Left lung (tissue), 10 donors: Measurements from ENCODE around the gene KIAA0753. TPM values are rescaled to one million over a fixed set of nuclear protein-coding genes. Genes with fewer than 3 reads are reported as not detected.

Experiments
- ATAC-seq: fragments of 200-7000 bp; cut with Tn5 transposase; one replicate; pipeline ENCODE4 v1.9.1; 2020; ENCODE audit warnings: moderate library complexity
- DNase-seq, 4 donors: peaks; one replicate each; pipeline ENCODE4 v3.0.0-alpha.2; 2013 to 2020
- H3K27ac ChIP-seq, 2 donors: fragments of 200-600 bp; sonication (generic) in 1 of 2; one replicate each; pipeline versions ENCODE4 v1.5.0 to v1.8.0; 2020 to 2021
- H3K27me3 ChIP-seq, 2 donors: fragments of 200-600 bp; sonication (generic) in 1 of 2; one replicate each; pipeline versions ENCODE4 v1.5.0 to v1.8.0; 2020 to 2021
- H3K36me3 ChIP-seq, 2 donors: fragments of 200-600 bp; sonication (generic) in 1 of 2; one replicate each; pipeline versions ENCODE4 v1.5.0 to v1.8.0; 2020 to 2021
- H3K4me1 ChIP-seq, 2 donors: fragments of 200-600 bp; one replicate each; pipeline ENCODE4 v1.8.0; 2021
- H3K4me3 ChIP-seq, 2 donors: fragments of 200-600 bp; sonication (generic) in 1 of 2; one replicate each; pipeline versions ENCODE4 v1.5.0 to v1.8.0; 2020 to 2021; ENCODE audit warnings: mild to moderate bottlenecking in 1 of 2
- H3K9me3 ChIP-seq, 2 donors: fragments of 200-600 bp; sonication (generic) in 1 of 2; one replicate each; pipeline versions ENCODE4 v1.5.0 to v1.8.0; 2020 to 2021
- intact Hi-C, 2 donors: fragments of 100-400 bp; cut with DNase I; formaldehyde crosslinking; loops; one replicate each; pipeline versions ENCODE4 v1.11.2 to v1.14.2; 2022
- polyA plus RNA-seq, 6 donors: library from polyadenylated mRNA; unstranded; fragments of 120-200 nt; gene quantifications; one replicate each; pipeline ENCODE4 v1.2.1, GENCODE V29; 2013; ENCODE audit not compliant: insufficient read length in 6 of 6
- total RNA-seq, 2 donors: library from RNA; stranded (reverse); fragmentation: NEBNext Ultra II Directional; extraction: Animal tissue kit (Norgen Biotek cat#: 25700); gene quantifications; one replicate each; pipeline ENCODE4 v1.2.1, GENCODE V29; 2021
- TF ChIP-seq, protein P1 (sequence below), 2 donors: fragments of 200-600 bp; sonication (generic) in 1 of 2; IDR thresholded peaks; one replicate each; pipeline versions ENCODE4 v1.5.0 to v1.8.0; 2021; ENCODE audit warnings: antibody characterized with exemption in 2 of 2
- donor health status: DM: no; HTN: yes; CAD: no.
- donor health status: DM: no; HTN: no; CAD: no.

Gene KIAA0753
- total and polyA plus RNA-seq, 8 donors, result 15.8 to 46.7 (median 37.4) TPM

DNA sequence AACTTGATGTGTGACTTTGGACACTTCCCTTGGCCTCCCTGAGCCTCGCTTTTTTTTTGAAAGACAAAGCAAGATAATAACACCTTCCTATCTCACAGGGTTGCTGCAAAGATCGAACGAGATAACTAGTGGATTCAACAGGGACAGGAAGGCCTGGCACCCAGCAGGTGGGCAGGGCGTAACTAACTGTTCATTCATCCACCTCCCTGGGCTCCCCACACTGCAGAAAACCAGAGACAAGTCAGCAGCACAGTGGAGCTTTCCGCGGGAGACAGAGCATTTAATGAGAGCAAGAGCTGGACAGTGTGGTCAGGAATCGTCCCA lies 43.9 kb upstream of the KIAA0753 start:
- Histone ChIP-seq H3K36me3 (no peaks in the 10 kb centered on the region), H3K9me3 (no peaks in the 10 kb centered on the region), H3K27ac (no peak overlapping the region), H3K4me1 (no peaks in the 10 kb centered on the region), H3K4me3 (no peak overlapping the region), H3K27me3 (peaks cover 0 to 31% of the 10 kb centered on the region in 2 donors)
- no peak for DNase-seq
- intact Hi-C loops, result no loop called here
- TF ChIP-seq, protein P1, sequence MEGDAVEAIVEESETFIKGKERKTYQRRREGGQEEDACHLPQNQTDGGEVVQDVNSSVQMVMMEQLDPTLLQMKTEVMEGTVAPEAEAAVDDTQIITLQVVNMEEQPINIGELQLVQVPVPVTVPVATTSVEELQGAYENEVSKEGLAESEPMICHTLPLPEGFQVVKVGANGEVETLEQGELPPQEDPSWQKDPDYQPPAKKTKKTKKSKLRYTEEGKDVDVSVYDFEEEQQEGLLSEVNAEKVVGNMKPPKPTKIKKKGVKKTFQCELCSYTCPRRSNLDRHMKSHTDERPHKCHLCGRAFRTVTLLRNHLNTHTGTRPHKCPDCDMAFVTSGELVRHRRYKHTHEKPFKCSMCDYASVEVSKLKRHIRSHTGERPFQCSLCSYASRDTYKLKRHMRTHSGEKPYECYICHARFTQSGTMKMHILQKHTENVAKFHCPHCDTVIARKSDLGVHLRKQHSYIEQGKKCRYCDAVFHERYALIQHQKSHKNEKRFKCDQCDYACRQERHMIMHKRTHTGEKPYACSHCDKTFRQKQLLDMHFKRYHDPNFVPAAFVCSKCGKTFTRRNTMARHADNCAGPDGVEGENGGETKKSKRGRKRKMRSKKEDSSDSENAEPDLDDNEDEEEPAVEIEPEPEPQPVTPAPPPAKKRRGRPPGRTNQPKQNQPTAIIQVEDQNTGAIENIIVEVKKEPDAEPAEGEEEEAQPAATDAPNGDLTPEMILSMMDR (IDR thresholded peaks at IDR 0.05), result no peak
- ATAC-seq, result no peak

DNA sequence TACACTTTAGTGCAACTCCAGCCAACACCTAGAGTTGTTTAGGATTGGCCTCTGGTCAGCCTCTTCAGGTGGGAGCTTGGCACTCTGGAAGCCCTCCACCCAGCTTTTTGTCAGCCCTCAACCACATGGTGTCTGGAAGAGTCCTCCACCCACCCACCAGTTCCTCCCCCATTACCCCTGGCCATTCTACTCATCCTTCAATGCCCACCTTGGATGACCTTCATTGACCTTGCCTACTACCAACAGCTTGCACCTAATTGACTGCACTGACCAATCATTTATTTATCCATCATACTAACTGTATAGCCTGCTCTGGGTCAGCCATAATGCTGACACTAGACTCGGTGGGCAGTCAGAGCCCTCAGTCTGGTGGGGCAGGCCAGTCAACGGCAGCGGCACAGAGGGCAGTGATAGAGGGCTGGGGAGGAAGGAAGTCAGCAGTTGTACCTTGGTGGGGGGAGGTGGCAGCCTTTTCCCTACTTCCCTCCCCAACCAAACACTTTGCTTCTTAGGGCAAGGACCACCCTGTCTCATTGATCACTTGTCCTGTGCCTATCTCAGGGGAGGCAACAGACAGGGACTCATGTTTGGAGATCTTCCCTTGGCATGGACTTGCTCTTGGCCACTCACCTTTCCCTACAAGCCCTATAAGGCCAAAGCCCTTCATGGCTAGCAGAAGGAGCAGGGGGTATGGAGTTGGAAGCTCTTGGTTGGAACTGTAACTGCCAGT lies 43.4 kb upstream of the KIAA0753 start:
- intact Hi-C loops, result no loop called here
- no peaks in the 10 kb centered on the region for H3K4me1 ChIP-seq
- DNase-seq, result no peak
- ATAC-seq, result no peak
- H3K4me3 ChIP-seq, result no peak overlapping the region
- TF ChIP-seq, protein P1 (IDR thresholded peaks at IDR 0.05), result no peak
- H3K9me3 ChIP-seq, result no peaks in the 10 kb centered on the region
- H3K27me3 ChIP-seq, result peaks cover 0 to 36% of the 10 kb centered on the region in 2 donors
- H3K27ac ChIP-seq, result no peak overlapping the region
- H3K36me3 ChIP-seq, result no peaks in the 10 kb centered on the region

DNA sequence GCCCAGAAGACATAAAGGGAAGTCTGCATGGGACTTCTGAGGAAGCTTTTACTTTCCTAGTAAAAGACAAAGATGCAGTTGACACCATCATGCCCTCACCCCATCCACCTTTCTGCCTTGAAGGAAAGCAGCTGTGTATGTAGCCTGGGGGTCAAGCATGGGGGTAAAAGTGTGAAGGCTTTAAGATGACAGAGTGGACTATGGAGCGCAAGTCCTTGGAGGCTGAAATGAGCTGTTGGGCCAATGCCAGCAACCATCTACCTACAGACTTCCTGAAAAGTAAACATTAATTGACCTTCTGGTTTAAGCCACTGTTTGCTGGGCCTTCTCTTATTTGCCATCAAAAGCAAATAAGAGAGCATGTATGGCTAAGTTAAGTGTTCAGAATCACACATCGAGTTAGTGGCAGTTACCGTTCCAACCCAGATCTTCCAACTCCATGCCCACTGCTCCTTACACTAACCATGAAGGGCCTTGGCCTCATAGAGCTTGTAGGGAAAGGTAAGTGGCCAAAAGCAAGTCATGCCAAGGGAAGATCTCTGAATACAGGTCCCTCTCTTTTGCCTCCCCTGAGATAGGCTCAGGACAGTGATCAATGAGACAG lies 42.7 kb upstream of the KIAA0753 start:
- intact Hi-C loops, result no loop called here
- H3K9me3 ChIP-seq, result no peaks in the 10 kb centered on the region
- ATAC-seq (no peak), DNase-seq (no peak)
- H3K27ac ChIP-seq, result no peak overlapping the region
- H3K4me3 ChIP-seq, result no peak overlapping the region
- no peaks in the 10 kb centered on the region for H3K4me1 ChIP-seq
- peaks cover 0 to 43% of the 10 kb centered on the region in 2 donors for H3K27me3 ChIP-seq
- TF ChIP-seq, protein P1 (IDR thresholded peaks at IDR 0.05), result no peak
- no peaks in the 10 kb centered on the region for H3K36me3 ChIP-seq

DNA sequence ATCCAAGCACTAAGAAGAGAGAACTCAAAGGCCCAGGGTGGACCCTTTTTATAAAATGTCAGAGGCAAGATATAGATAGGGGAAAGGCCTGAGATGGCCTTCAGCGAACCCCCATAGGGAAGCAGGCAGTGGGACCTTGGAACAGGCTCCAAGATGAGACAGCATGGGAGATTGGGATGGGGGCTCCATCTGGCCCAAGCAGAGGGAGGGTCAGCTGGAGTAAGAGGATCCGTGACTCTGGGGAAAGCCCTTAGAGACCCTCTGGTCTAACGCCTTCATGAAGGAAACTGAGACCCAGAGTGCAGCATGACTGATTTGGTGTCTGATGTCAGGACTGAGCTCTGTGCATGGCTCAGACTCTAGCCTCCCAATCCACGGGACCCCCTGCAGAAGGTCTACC lies 41.8 kb upstream of the KIAA0753 start:
- no peak for ATAC-seq
- no peaks in the 10 kb centered on the region for H3K4me1 ChIP-seq
- H3K27ac ChIP-seq, result no peak overlapping the region
- peaks cover 0 to 47% of the 10 kb centered on the region in 2 donors for H3K27me3 ChIP-seq
- TF ChIP-seq, protein P1 (IDR thresholded peaks at IDR 0.05), result no peak
- no peak overlapping the region for H3K4me3 ChIP-seq
- H3K9me3 ChIP-seq, result no peaks in the 10 kb centered on the region
- H3K36me3 ChIP-seq, result no peaks in the 10 kb centered on the region
- DNase-seq, result no peak
- intact Hi-C loops, result no loop called here

DNA sequence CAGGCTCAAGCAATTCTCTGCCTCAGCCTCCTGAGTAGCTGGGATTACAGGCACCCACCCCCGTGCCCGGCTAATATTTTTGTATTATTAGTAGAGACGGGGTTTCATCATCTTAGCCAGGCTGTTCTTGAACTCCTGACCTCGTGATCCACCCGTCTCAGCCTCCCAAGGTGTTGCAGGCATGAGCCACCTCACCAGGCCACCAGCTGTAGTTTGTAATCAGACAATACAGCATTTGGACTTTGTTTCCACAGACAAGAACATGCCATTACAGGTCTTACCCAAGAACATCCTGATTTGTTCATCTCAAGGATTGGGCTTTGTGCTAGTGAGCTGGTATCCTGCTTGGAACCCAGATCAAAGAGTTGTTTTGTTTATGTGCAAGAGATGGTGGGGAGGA lies 41.2 kb upstream of the KIAA0753 start:
- Histone ChIP-seq H3K36me3 (no peaks in the 10 kb centered on the region), H3K27me3 (peaks cover 0 to 53% of the 10 kb centered on the region in 2 donors), H3K4me3 (no peak overlapping the region), H3K27ac (no peak overlapping the region), H3K4me1 (no peaks in the 10 kb centered on the region), H3K9me3 (no peaks in the 10 kb centered on the region)
- DNase-seq, result no peak
- intact Hi-C loops, result no loop called here
- ATAC-seq, result no peak
- TF ChIP-seq, protein P1 (IDR thresholded peaks at IDR 0.05), result no peak
